NB4 (cell line): ENCODE data around the gene KLF17.

Experiments
- DNase-seq: peaks from one replicate; pipeline ENCODE4 v3.0.0; 2010; ENCODE audit warnings: low read depth
- H3K4me3 ChIP-seq: one replicate; pipeline ENCODE4 v1.5.1; 2011; ENCODE audit warnings: mild to moderate bottlenecking, low read depth, low read length, moderate library complexity
- CTCF ChIP-seq: IDR thresholded peaks from one replicate; pipeline ENCODE4 v1.5.1; 2012; ENCODE audit warnings: low read depth, low read length
- MAX ChIP-seq: IDR thresholded peaks from 2 replicates; pipeline ENCODE4 v1.6.1; 2011; ENCODE audit warnings: low read depth, low read length
- MYC ChIP-seq: IDR thresholded peaks from 2 replicates; pipeline ENCODE4 v1.6.1; 2011; ENCODE audit warnings: low read depth, low read length
- POLR2A ChIP-seq: IDR thresholded peaks from 2 replicates; pipeline ENCODE4 v1.6.1; 2011; ENCODE audit warnings: mild to moderate bottlenecking; ENCODE audit not compliant: insufficient read length; ENCODE audit errors: extremely low read depth

KLF17 gene

GRCh38 chr1:44103270-44104131 lies 15.1 kb upstream of the KLF17 start:
- H3K4me3 ChIP-seq = no peak overlapping the region
- TF ChIP-seq CTCF (peak; percentile 34), MAX (no peak), POLR2A (no peak), MYC (no peak)
- peak; percentile 13 for DNase-seq

GRCh38 chr1:44105810-44106209 lies 12.8 kb upstream of the KLF17 start:
- no peak for DNase-seq
- H3K4me3 ChIP-seq = no peak overlapping the region
- TF ChIP-seq CTCF = no peak
- no peak for TF ChIP-seq MAX
- no peak for TF ChIP-seq MYC
- TF ChIP-seq POLR2A = no peak

GRCh38 chr1:44108241-44108640 lies 10.4 kb upstream of the KLF17 start:
- no peak for DNase-seq
- TF ChIP-seq MAX (no peak), POLR2A (no peak), MYC (no peak), CTCF (no peak)
- no peak overlapping the region for H3K4me3 ChIP-seq

GRCh38 chr1:44108971-44109370 lies 9.7 kb upstream of the KLF17 start:
- TF ChIP-seq CTCF (no peak), POLR2A (no peak), MYC (no peak), MAX (no peak)
- H3K4me3 ChIP-seq = no peak overlapping the region
- DNase-seq = no peak

GRCh38 chr1:44110916-44111315 lies 7.7 kb upstream of the KLF17 start:
- no peak for DNase-seq
- H3K4me3 ChIP-seq = no peak overlapping the region
- TF ChIP-seq MAX (no peak), MYC (no peak), CTCF (no peak), POLR2A (no peak)
